Left kidney (tissue), 2 donors: ENCODE results near the gene HMX3. TPM values are rescaled to one million over a fixed set of nuclear protein-coding genes. Genes with fewer than 3 reads are reported as not detected.

Experiments
- DNase-seq: peaks from one replicate; pipeline ENCODE4 v3.0.0-alpha.2; 2013
- polyA plus RNA-seq: library from polyadenylated mRNA; unstranded; fragments of 120-200 nt; gene quantifications from one replicate; pipeline ENCODE4 v1.2.1, GENCODE V29; 2013; ENCODE audit not compliant: insufficient read length

The HMX3 gene
- polyA plus RNA-seq, 1 donor, result not detected

DNA sequence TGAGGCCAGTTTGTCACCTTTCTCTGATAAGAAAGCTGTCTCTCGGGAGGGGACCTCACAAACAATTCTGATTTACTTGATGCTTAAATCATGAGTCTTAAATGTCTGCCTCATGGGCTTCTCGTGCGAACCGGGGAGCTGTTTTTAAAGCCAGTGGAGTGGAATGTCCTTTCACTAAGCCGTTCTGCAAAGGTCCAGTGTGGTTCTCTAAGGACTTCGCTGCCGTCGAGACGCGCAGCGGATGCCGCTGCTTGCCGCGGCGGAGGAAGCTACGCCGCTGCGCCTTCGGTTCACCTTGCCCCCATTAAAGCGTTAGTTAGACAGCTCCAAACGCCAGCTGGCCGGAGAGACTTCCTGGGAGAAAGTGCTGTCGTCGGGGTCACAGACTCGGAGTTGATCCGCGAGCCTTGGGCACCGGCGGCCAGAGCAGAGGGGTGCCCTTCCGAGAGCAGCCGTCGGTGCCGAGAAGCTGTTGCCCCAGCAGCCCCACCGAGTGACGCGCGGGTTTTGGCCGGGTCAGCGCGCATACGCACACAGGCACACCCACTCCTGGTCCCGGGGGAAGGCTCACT is 1.3 kb upstream of the HMX3 start:
- no peak for DNase-seq

DNA sequence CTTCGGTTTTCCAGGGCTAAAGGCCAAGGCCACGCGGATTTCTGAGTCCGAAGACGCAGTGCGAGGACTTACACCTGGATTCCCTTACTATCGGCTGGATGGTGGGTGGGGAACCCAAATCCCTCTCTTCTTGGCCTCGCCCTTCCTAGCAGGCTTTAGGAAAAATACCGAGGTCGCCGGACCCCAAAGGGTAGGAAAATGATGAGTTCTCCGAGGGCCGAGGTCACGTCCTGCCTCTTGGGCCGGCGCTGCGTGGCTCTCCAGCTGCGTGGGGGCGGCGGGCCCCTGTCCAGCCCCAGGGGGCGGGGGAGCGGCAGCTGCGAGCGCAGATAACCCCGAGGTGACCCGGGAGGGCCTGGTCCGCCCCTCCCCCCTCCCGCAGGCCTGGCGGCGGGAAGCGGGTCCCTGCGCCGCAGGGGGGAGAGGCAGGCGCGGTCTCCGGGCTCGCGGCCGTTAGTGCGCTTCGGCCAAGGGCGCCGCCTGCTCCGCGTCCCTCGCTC is 805 bp upstream of the HMX3 start:
- no peak for DNase-seq

DNA sequence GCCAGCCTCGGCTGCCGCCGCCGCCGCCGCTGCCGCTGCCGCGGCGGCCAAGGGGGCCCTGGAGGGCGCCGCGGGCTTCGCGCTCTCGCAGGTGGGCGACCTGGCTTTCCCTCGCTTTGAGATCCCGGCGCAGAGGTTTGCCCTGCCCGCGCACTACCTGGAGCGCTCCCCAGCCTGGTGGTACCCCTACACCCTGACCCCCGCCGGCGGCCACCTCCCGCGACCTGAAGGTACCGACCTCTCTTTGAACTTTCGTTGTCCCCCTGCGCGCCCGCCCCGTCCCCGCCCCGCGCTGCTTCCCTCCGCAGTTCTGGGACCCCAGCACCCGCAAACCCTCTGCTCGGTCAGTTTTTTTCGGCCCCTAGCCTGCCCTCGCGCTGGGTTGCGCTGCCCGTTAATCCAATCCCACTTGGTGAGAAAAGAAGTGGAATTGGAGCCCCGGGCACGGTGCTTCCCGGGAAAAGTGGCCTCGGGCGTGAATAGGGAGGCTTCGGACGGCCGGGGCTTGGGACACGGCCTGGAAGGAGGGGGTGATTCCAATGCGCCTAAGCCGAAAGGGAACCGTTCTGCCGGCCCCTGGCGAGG is 543 bp downstream of the HMX3 start:
- no peak for DNase-seq

DNA sequence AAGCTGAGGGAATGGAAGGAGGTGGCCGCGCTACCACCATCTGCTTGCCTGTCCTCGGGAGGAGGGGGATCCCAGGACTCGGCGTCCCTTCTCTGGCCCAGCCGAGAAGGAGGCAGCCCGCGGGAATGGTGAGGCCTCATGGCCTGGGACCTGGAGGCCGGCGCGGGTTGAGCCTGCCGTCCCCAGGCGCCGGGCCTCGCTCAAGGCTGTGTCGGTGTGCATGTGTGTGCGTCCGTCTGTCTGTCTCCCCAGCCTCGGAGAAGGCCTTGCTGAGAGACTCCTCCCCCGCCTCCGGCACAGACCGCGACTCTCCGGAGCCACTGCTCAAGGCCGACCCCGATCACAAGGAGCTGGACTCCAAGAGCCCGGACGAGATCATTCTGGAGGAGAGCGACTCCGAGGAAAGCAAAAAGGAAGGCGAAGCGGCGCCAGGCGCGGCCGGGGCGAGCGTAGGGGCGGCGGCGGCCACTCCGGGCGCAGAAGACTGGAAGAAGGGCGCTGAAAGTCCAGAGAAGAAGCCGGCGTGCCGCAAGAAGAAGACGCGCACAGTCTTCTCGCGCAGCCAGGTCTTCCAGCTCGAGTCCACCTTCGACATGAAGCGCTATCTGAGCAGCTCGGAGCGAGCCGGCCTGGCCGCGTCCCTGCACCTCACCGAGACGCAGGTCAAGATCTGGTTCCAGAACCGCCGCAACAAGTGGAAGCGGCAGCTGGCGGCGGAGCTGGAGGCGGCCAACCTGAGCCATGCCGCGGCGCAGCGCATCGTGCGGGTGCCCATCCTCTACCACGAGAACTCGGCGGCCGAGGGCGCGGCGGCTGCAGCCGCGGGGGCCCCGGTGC is 1.3 kb downstream of the HMX3 start:
- no peak for DNase-seq

DNA sequence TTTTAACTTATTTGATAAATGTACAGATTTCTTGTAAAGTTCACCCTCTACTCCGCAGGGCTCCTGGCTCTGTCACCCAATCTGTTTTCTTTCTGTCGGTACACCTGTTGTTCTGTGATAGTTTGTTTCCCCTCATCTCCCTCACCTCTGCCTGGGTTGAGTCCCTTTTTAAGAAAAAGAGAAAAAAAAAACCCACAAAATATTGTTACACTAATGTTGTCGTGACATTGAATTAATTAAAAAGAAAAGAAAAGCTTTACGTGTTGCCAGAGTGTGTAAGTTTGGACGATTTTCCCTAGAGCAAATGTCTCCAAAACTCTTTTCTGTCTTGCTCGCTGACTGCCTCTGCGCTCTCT is 3.4 kb downstream of the HMX3 start:
- DNase-seq, result no peak

DNA sequence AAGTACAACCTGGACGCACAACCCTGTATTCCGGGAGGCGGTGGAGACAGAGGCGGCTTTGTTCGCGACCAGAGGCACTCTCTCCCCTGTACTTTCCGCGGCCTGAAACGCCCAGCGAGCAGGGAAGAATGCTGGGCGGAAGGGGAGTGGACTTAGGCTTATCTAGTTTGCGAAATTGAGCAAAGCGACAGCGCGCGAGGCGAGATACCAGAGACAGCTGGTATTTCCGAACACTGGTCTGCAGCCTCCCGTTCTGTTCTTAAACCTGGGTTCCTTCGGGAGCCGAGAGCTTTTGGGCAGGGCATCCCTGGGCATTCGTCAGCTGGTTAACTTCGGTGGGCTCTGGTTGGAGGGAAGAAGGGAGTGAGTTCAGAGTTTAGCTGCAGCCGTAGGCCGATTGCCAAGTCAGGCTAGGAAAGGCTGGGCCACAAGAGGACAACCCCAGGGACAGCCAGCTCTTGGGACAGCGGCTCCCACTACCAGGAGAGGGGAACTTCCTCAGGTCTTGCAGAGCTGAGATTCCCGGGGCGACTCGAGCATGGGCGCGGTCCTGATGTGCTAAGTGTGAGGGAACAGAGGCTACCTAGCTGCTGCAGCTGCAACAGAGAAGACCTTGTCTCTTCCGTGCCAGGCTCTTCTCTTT is 3.9 kb downstream of the HMX3 start:
- no peak for DNase-seq

DNA sequence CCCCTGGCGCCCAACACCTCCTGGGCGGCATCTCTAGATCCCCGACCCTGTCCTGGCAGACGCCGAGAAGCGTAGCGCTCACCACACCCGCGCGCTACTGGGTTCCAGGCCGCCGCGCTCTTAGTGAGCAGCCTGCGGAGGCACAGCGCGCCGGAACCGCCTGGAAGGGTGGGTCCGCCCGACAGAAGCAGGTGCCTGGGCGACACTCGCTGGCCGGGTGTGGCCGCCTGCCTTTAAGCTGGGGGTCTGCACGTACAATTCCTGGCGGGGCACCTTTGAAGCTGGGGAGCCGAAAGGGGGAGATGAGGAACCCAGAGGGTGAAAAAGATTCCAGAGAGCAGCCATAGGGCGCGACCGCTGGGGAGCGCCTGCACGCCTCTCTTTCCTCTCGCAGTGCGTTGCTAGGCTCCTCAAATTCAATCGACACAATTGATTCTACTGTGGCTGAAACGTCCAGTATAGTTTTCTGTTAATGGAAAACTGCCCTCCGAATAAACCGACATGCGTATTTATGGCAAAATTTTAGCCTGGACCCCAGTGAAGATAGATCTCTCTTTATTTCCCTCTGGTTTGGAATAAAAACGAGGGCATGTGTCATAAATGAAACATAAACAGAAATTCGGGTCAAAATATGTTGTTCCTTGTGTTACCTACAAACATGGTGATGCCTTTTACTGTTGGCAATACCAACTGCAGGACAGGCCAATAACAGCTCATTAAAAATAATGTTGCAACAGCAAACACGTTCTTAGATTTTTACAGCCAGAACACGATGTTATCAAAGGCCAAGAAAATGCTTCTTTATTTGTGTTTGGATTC is 4.6 kb downstream of the HMX3 start:
- no peak for DNase-seq

DNA sequence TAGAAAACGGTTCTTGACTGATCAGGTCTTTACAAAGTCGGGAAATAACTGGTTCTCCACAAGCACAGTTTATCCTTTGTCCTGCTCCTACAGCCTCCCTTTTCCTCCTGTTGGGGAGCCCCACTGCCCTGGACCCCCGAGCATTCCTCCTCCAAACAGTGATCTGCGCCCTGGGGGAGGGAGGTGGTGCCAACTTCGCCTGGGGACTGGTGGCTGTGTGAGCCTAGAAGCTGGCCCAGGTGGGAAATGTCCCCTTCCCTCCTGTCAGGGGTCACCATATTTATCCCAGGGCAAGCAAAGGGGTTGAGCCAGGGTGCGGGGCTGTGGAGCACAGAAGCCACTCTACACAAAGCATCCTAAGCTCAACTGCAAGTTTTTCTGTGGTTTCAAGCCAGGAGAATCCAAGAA is 5.2 kb downstream of the HMX3 start:
- no peak for DNase-seq

DNA sequence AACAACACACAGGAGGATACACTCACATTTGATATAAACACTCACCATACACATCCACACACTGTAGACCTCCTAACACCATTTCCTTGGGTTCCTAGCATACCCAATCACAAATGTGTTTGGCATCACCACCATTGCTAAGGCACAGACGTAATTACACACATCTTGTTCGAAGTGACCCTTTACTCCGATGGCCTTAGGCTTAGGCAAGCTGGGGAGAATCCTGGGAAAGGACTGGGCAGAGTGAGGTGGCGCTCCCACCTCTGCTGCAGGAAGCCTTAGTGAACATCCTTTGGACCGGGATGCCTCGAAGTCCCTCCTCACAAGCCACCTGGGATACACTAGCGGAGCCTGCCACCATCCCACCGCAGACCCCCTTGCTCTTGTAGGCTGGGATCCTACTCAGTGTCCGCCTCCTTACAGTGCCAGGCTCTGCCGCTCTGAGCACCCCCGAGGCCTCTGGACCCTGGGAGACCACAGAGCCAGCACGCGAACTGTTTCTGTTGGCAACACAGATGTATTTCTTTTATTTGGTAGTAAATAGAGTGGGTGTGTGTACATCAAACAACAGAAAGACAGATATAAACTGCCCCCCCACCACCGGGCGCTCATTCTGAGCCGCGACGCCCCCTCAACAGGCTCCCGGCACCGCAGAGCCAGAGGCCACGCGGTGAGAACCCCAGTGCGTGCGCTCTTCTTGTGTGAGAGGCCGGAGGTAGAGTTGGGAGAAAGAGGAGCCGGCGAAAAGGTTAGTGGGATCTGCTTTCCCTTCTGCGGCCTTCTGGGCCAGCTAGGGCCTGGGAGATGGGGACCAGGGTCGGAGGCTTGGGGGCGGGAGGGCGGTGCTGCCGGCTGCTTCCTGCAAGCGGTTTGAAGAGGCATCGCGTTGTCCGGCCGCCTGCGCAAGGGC is 6.3 kb downstream of the HMX3 start:
- no peak for DNase-seq

DNA sequence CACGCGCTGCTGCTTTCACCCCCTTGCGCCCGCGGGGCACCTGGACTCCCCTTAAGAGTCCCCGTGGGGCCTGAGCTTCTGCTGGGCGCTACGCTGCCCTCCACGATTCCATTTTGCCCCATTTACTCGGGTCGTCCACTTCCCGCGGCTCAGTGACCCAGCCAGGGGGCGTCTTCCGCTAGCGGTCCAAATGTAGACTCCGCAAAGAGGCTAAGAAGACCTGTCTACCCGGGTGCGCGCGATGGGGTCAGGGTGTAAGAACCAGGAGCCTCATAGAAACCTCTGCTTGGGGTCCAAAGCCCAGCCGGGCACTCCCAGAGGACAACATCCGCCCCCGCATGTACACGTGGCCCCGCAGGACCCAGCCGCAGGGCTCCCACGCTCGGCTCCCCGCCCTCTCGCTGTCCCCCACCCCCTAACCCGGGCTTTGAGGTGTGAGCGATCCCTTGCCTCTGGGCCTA is 7.0 kb downstream of the HMX3 start:
- DNase-seq, result no peak

DNA sequence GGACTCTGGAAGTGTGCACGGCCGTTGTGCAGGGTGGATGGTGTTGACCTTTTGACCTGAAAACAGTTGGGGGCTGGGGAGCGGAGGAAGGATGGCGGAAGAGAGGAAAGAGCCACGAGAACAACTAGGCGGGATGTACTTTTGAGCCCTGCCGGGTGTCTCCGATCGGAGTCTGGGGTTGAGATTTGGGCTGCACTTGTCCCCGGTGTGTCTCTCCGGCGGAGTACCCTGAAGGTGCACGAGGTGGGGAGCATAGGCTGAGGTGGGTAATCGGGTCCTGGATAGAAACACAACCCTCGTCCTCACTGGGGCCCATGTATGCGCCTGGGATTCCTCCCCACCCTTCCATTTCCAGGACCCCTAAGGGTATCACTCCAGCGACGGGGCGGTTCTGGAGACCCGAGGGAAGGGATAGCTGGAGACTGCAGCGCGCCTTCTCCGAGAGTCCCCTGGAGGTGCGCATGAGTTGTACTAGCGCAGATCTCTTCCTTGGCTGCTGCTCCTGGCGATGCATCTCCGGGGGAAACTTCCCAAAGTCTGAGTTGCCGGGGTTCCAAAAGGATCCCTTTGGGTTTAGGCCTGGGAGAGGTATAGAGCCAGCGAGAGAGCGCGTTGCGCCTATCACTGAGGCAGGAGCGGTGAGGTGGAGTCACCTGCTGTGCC is 7.5 kb downstream of the HMX3 start:
- DNase-seq, result no peak

DNA sequence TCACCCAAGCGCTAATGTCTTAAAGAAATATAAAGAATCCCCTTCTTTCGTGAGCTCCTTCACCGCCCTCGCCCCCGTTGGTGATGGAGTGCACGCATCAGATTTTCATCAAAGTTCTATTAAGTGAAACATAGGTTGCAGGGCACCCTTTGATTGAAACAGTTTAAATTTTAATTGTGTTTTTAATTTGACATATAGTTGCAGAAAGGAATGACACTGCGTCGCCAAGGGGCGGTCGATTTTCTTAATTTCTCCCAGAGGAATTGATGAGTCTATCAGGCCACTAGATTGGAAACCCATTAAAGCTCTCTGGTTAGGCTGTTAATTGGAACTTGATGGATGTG is 8.0 kb downstream of the HMX3 start:
- no peak for DNase-seq

DNA sequence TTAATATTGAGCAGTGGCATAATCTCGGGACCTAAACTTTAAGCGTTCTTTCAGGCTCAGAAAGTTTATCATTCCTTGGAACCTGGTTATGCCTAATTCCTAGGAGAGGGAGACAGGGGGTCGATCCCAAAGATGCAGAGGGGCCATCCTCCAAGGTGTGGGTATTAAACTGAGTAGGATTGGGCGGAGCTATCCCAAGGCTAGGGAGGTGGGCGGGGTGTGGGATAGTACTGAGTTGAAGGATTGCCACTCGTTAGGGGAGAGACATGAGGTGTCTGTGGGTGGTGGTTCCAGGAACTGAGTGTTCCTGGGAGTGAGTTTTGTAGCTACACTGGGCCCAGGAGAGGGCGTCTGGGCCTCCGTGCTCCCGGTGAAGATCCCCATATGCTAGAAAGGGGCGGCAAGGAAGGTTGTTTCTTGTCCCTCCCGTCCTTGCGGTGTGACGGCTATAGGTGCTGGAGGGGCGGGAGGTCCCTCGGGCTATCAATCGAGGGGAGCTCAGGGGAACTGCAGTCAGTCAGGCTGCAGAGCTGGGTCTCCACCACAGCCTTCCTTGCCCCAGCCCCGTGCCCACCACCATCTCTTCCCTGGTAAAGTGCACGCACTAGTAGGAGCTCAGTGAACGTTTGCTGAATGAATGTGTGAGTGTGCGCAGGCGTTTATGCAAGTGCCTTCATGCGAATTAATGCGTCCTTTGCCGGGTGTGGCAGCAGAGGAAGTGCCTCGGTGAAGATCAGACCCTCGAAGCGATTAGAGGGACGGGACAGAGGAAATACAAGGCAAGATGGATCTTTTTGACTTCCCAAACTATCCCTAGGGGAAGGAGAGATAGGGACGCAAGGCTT is 9.1 kb downstream of the HMX3 start:
- no peak for DNase-seq

DNA sequence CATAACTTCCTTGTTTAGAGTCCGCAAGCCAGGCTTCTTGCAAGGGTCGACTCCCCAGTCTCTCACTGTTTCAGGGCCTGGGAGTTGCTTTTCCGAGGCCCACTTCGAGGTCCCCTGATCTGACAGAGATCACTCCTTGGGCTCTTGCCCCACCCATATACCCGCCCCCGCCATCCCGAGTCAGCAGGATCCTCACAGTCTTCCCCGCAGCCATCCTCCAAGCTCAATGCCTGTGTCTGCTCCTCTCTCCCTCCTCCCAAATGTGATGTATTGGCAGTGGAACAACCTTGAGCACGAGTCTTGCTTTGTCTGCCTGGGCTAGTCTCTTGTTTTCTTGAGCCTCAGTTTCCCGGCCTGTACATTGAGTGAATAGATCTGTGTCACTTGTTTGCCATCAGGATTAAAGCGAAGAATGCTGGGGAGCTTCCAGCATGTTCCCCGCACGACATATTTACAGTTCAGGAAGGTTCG is 9.8 kb downstream of the HMX3 start:
- no peak for DNase-seq

DNA sequence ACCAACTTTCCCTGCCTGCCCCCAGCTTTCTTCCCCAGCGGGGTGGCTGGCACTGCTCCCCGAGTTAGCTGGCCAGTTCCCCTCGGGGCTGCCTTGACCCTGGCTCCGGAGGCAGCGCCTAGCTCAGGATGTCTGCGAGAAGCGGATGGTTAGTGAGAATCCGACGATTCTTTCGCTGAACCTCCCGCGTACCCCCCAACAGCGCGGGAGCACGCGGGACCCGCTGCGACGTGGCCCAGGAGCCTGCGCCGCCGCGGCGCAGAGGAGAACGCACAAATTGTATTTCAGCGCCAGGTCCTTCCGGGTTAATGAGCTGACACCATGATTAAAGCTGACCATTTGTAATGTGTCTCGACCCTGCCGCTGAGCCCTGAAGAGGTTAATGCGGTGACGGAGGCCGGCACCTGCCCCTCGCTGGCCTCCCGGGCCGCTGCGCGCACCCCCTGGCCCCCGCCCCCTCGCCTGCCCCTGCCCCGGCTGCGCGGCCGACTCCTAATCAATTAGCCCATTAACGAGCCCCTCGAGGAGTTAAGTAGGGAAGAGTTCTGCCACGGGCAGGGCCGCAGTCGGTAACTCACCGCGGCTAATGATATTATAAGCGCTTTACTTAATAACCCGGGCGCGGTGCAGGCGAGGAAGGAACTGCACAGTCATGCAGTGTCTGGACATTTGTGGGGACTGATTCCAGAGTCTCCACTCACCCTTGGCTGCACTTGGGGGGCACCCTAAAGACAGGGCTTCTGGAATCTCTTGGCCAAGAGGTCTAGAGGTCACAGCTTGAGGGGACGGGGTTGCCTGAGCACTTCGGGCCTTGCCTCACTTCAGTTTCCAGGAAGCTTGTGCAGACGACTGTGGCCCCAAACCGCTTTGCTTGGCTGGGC is 10.5 kb downstream of the HMX3 start:
- DNase-seq, result no peak

DNA sequence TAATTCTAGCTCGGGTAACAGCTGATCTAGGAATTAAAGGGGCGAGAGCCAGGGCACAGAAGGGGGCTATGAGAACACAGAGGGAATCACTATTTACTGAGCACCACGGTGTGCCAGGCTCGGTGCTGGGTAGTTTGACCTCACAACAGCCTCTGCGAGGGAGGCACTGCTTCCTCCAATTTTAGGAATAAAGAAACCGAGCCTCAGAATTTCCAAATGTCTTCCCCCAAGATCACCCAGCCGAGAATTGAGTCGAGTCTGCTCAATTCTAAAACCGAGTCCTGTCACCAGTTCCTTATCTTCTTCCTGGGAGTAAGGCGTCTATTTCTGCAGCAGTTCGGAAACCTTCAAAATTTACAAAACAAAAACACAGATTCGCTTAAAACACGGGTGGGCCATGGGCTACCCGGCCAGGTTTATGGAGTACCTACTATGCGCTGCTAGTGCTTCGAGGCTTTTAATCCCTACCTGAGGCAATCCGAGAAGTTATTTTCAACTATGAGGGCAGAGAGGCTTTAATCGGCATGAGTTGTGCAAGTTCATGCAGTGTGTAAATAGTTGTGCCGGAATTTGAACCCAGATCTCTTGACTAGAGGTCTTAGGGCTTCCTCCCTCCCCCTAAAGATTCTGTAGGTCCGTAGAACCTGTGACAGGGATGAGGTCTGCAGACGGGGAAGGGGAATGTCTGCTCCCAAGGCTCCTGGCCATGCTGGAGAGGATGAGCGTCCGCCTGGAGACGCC is 11.3 kb downstream of the HMX3 start:
- DNase-seq, result no peak

DNA sequence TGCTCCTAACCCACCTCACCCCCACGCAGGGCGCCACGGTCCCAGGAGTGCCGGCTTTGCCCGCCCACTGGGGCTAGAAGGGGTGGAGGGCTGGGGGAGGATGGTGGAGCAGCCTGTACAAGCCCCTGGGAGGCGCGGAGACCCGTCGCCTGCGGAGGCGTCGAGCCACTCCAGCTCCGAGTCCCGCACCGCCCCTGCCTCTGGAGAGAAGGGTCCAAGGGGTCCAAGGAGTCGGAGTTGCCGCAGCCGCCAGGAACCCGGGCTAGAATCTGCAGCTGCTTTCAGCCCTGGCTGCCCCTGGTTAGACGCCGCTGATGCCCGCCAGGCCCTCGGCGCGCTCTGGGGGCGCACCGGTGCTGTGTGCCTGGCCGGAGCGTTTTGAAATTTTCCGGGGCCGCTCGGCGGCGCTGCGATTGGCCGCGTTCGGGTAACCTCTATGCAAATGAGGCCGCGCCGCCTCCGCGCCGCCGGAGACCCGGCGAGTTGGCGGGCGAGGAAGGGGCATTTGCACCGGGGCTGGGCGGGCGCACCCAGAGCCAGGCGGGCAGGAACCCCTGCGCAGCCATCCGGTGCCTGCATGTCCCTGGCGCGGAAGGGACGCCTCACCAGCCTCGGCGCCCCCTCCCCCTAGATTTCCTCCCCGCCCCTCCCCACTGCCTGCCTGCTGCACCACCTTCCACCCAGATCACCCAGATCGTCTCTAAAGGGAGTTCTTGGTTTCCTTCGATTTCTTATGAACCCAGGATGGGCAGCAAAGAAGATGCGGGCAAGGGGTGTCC is 12.1 kb downstream of the HMX3 start, which contains the start of gene HMX2:
Gene HMX2 (plus strand): TSS at position 502 of the 779 bp plus-strand sequence. CDS start 243 bp downstream, at position 745.
- no peak for DNase-seq
